ENCODE measurements around the gene ADORA1.

GRCh38 chr1:203135636-203136305, 8.2 kb downstream of the ADORA1 start:
- TF ChIP-seq CTCF (IDR thresholded peaks at IDR 0.05; ENCODE audit: borderline replicate concordance, extremely low read depth, low read length, poor library complexity, severe bottlenecking): no peak
- TF ChIP-seq EZH2 (IDR thresholded peaks at IDR 0.05; ENCODE audit: borderline replicate concordance, low read depth, low read length, severe bottlenecking): no peak
